WERI-Rb-1 (cell line): ENCODE results near the gene ZFP36.

Source experiments
- DNase-seq: peaks from one replicate; pipeline ENCODE4 v3.0.0-alpha.2; 2020
- H3K27ac ChIP-seq: fragments of 250-450 bp; sonication (Bioruptor Pico); 2 replicates; pipeline ENCODE4 v1.5.1; 2020; ENCODE audit warnings: mild to moderate bottlenecking, moderate library complexity
- H3K27me3 ChIP-seq: fragments of 250-450 bp; sonication (Bioruptor Pico); 2 replicates; pipeline ENCODE4 v1.5.1; 2021; ENCODE audit warnings: mild to moderate bottlenecking, low read depth, moderate library complexity; ENCODE audit not compliant: insufficient read depth, severe bottlenecking
- H3K36me3 ChIP-seq: fragments of 250-450 bp; sonication (Bioruptor Pico); 2 replicates; pipeline ENCODE4 v1.5.1; 2020; ENCODE audit warnings: mild to moderate bottlenecking, moderate library complexity
- H3K4me3 ChIP-seq: 2 replicates; pipeline ENCODE4 v1.5.1; 2011; ENCODE audit warnings: low read depth, mild to moderate bottlenecking, control low read depth, low read length
- H3K9me3 ChIP-seq: fragments of 250-450 bp; sonication (Bioruptor Pico); 2 replicates; pipeline ENCODE4 v1.5.1; 2021; ENCODE audit warnings: mild to moderate bottlenecking, moderate library complexity; ENCODE audit not compliant: severe bottlenecking
- CTCF ChIP-seq: IDR thresholded peaks from 2 replicates; pipeline ENCODE4 v1.5.1; 2011; ENCODE audit warnings: low read depth, mild to moderate bottlenecking, control low read depth, inconsistent platforms, low read length

The ZFP36 gene

GRCh38 chr19:39413911-39414608, 7.4 kb downstream of the ZFP36 start:
- Histone ChIP-seq H3K4me3 (peak overlapping the region; percentile 70), H3K36me3 (peaks cover 35% of the 10 kb centered on the region), H3K27me3 (no peaks in the 10 kb centered on the region), H3K27ac (peak overlapping the region; percentile 91), H3K9me3 (no peaks in the 10 kb centered on the region)
- peak; percentile 51 for TF ChIP-seq CTCF
- DNase-seq = peak; percentile 69

GRCh38 chr19:39415111-39416046, 8.7 kb downstream of the ZFP36 start:
- Histone ChIP-seq H3K9me3 (no peaks in the 10 kb centered on the region), H3K4me3 (no peak overlapping the region), H3K27ac (no peak overlapping the region), H3K36me3 (peaks cover 48% of the 10 kb centered on the region), H3K27me3 (no peaks in the 10 kb centered on the region)
- DNase-seq = no peak
- no peak for TF ChIP-seq CTCF

GRCh38 chr19:39416152-39417120, 9.8 kb downstream of the ZFP36 start:
- Histone ChIP-seq H3K27me3 (no peaks in the 10 kb centered on the region), H3K9me3 (no peaks in the 10 kb centered on the region), H3K4me3 (no peak overlapping the region), H3K36me3 (peaks cover 59% of the 10 kb centered on the region), H3K27ac (peak overlapping the region; percentile 41)
- TF ChIP-seq CTCF = no peak
- peak; percentile 77 for DNase-seq

- Histone ChIP-seq H3K4me3 (no peak overlapping the region), H3K36me3 (peaks cover 69% of the 10 kb centered on the region), H3K27me3 (no peaks in the 10 kb centered on the region), H3K9me3 (no peaks in the 10 kb centered on the region), H3K27ac (no peak overlapping the region)
- DNase-seq = no peak
- no peak for TF ChIP-seq CTCF
These were observed 11.0 kb downstream of the ZFP36 start for GRCh38 chr19:39417463-39418181.

DNA sequence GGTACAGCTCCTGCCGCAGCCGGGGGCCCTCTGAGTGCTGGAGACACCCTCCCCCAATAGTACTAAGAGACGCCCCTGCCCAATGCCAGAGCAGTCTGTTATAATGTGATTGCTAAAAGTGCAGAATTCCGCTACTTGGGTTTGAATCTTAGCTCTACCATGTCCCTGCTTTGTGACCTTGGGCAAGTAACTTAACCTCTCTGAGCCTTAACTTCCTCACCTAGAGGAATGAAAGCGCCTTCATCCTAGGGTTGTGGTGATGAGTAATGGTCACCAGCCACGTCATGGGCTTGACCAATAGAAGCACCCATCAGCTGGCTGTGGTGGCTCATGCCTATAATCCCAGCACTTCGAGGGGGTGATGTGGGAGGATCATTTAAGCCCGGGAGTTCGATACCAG, 12.4 kb downstream of the ZFP36 start:
- DNase-seq = no peak
- H3K27ac ChIP-seq = no peak overlapping the region
- H3K36me3 ChIP-seq = peaks cover 80% of the 10 kb centered on the region
- no peaks in the 10 kb centered on the region for H3K27me3 ChIP-seq
- no peaks in the 10 kb centered on the region for H3K9me3 ChIP-seq
- no peak for TF ChIP-seq CTCF
- H3K4me3 ChIP-seq = no peak overlapping the region
